IMR-90 (cell line): Measurements from ENCODE around the gene CDR2. TPM values are rescaled to one million over a fixed set of nuclear protein-coding genes. Genes with fewer than 3 reads are reported as not detected.

ENCODE experiments used
- ATAC-seq: fragments of 200-7000 bp; cut with Tn5 transposase; 2 replicates; pipeline ENCODE4 v1.9.1; 2020; ENCODE audit warnings: low read depth, mild to moderate bottlenecking, moderate library complexity
- BruUV-seq: library from RNA; stranded (reverse); fragments of 400-500 nt; replicated peaks from 2 replicates; lab custom pipeline; 2021; lab: Mats Ljungman, UMichigan
- CTCF ChIA-PET: fragments of 300-600 bp; formaldehyde crosslinking; extraction: SDS; loops from one replicate; lab custom pipeline; 2021; ENCODE audit warnings: antibody characterized with exemption; lab: Yijun Ruan, JAX
- POLR2A ChIA-PET: fragments of 300-600 bp; sonication (Branson Sonifier 250); formaldehyde crosslinking; loops from one replicate; lab custom pipeline; 2022; ENCODE audit warnings: antibody characterized with exemption; ENCODE audit not compliant: unreplicated experiment; lab: Charles Lee
- DNase-seq: peaks from one replicate; pipeline ENCODE4 v3.0.0; 2013
- H2AFZ ChIP-seq: replicated peaks from 2 replicates; pipeline ENCODE3; 2013; ENCODE audit warnings: low read length, mild to moderate bottlenecking; ENCODE audit not compliant: poor library complexity
- H2AK5ac ChIP-seq: 2 replicates; pipeline ENCODE4 v1.6.1; 2013; ENCODE audit warnings: low read depth, low read length, inconsistent platforms
- H2AK9ac ChIP-seq: replicated peaks from 2 replicates; pipeline ENCODE3; 2013; ENCODE audit warnings: mild to moderate bottlenecking, low read depth, low read length, moderate library complexity; ENCODE audit not compliant: poor library complexity
- H2BK120ac ChIP-seq: 2 replicates; pipeline ENCODE4 v1.6.1; 2013; ENCODE audit warnings: low read depth, low read length, inconsistent platforms
- H2BK15ac ChIP-seq: 3 replicates; pipeline ENCODE4 v1.6.1; 2013; ENCODE audit warnings: low read depth, low read length, inconsistent platforms
- H2BK20ac ChIP-seq: 2 replicates; pipeline ENCODE4 v1.6.1; 2013; ENCODE audit warnings: low read depth, mild to moderate bottlenecking, inconsistent platforms, low read length, moderate library complexity
- H2BK5ac ChIP-seq: 2 replicates; pipeline ENCODE4 v1.6.1; 2013; ENCODE audit warnings: mild to moderate bottlenecking, low read depth, low read length, inconsistent platforms; ENCODE audit not compliant: poor library complexity, severe bottlenecking
- H3K14ac ChIP-seq: replicated peaks from 2 replicates; pipeline ENCODE4 v1.6.1; 2013; ENCODE audit warnings: low read depth, low read length, inconsistent platforms
- H3K18ac ChIP-seq: 2 replicates; pipeline ENCODE4 v1.6.1; 2013; ENCODE audit warnings: low read depth, low read length, control low read depth
- H3K23ac ChIP-seq: 2 replicates; pipeline ENCODE4 v1.6.1; 2013; ENCODE audit warnings: low read depth, low read length, inconsistent platforms
- H3K27ac ChIP-seq: 2 replicates; pipeline ENCODE4 v1.5.1; 2013; ENCODE audit warnings: mild to moderate bottlenecking, control low read depth, low read length; ENCODE audit not compliant: insufficient read depth
- H3K27me3 ChIP-seq: 2 replicates; pipeline ENCODE4 v1.6.1; 2013; ENCODE audit warnings: low read length; ENCODE audit not compliant: control insufficient read depth, insufficient read depth
- H3K36me3 ChIP-seq: 2 replicates; pipeline ENCODE4 v1.6.1; 2013; ENCODE audit warnings: low read length, mixed read lengths; ENCODE audit not compliant: control insufficient read depth, insufficient read depth
- H3K4ac ChIP-seq: 2 replicates; pipeline ENCODE4 v1.6.1; 2013; ENCODE audit warnings: low read depth, low read length, inconsistent platforms
- H3K4me1 ChIP-seq: 2 replicates; pipeline ENCODE4 v1.6.1; 2013; ENCODE audit warnings: low read length, mixed read lengths; ENCODE audit not compliant: control insufficient read depth, insufficient read depth
- H3K4me2 ChIP-seq: 2 replicates; pipeline ENCODE4 v1.6.1; 2013; ENCODE audit warnings: low read depth, mild to moderate bottlenecking, control low read depth, low read length, moderate library complexity
- H3K4me3 ChIP-seq: 2 replicates; pipeline ENCODE4 v1.5.1; 2013; ENCODE audit warnings: low read depth, mild to moderate bottlenecking, control low read depth, low read length, moderate library complexity; ENCODE audit not compliant: insufficient read depth
- H3K56ac ChIP-seq: 2 replicates; pipeline ENCODE4 v1.6.1; 2013; ENCODE audit warnings: low read length, inconsistent platforms; ENCODE audit not compliant: insufficient read depth; ENCODE audit errors: extremely low read depth
- H3K79me1 ChIP-seq, 2 experiments: 2 replicates each; pipeline ENCODE4 v1.6.1; 2013; ENCODE audit warnings: low read length in 2 of 2, inconsistent platforms in 1 of 2, low read depth in 1 of 2
- H3K9ac ChIP-seq: 2 replicates; pipeline ENCODE4 v1.6.1; 2013; ENCODE audit warnings: low read depth, low read length, control low read depth
- H3K9me1 ChIP-seq: 2 replicates; pipeline ENCODE4 v1.6.1; 2013; ENCODE audit warnings: low read length, inconsistent platforms; ENCODE audit not compliant: insufficient read depth
- H3K9me3 ChIP-seq: 2 replicates; pipeline ENCODE4 v1.6.1; 2013; ENCODE audit warnings: low read length; ENCODE audit not compliant: control insufficient read depth, insufficient read depth
- H4K20me1 ChIP-seq: 2 replicates; pipeline ENCODE4 v1.6.1; 2013; ENCODE audit warnings: low read length, inconsistent platforms; ENCODE audit not compliant: insufficient read depth
- H4K5ac ChIP-seq: 2 replicates; pipeline ENCODE4 v1.6.1; 2013; ENCODE audit warnings: mild to moderate bottlenecking, low read depth, low read length, control low read depth
- H4K8ac ChIP-seq, 2 experiments: 2 replicates each; pipeline ENCODE4 v1.6.1; 2013; ENCODE audit warnings: low read depth in 2 of 2, low read length in 2 of 2, control low read depth in 1 of 2, inconsistent platforms in 1 of 2
- H4K91ac ChIP-seq: 2 replicates; pipeline ENCODE4 v1.6.1; 2013; ENCODE audit warnings: low read depth, low read length, inconsistent platforms; ENCODE audit not compliant: insufficient read depth
- BHLHE40 ChIP-seq: fragments of 150-350 bp; IDR thresholded peaks from 2 replicates; pipeline ENCODE4 v1.6.1; 2016; ENCODE audit warnings: mild to moderate bottlenecking, low read depth, low read length
- CEBPB ChIP-seq: IDR thresholded peaks from 2 replicates; pipeline ENCODE4 v1.6.1; 2012; ENCODE audit warnings: low read depth, low read length, improper control_type of control experiment
- CHD1 ChIP-seq: IDR thresholded peaks from 2 replicates; pipeline ENCODE4 v1.6.1; 2012; ENCODE audit warnings: low read depth, low read length, improper control_type of control experiment
- FOS ChIP-seq: fragments of 150-350 bp; IDR thresholded peaks from 2 replicates; pipeline ENCODE4 v1.6.1; 2016; ENCODE audit warnings: low read depth, low read length
- MAFK ChIP-seq: IDR thresholded peaks from 2 replicates; pipeline ENCODE4 v1.6.1; 2012; ENCODE audit warnings: low read depth, low read length, improper control_type of control experiment
- MAZ ChIP-seq: IDR thresholded peaks from 2 replicates; pipeline ENCODE4 v1.6.1; 2012; ENCODE audit warnings: low read depth, mild to moderate bottlenecking, low read length, improper control_type of control experiment, moderate library complexity, borderline replicate concordance
- MXI1 ChIP-seq: IDR thresholded peaks from 2 replicates; pipeline ENCODE4 v1.6.1; 2012; ENCODE audit warnings: low read depth, mild to moderate bottlenecking, low read length, moderate library complexity, borderline replicate concordance
- NFE2L2 ChIP-seq: fragments of 150-350 bp; IDR thresholded peaks from 2 replicates; pipeline ENCODE4 v1.6.1; 2016; ENCODE audit warnings: low read depth, mild to moderate bottlenecking, low read length
- POLR2A ChIP-seq: IDR thresholded peaks from 2 replicates; pipeline ENCODE4 v1.6.1; 2012; ENCODE audit warnings: mild to moderate bottlenecking, low read depth, low read length
- RAD21 ChIP-seq: IDR thresholded peaks from 2 replicates; pipeline ENCODE4 v1.6.1; 2012; ENCODE audit warnings: low read length, improper control_type of control experiment
- RCOR1 ChIP-seq: IDR thresholded peaks from 2 replicates; pipeline ENCODE4 v1.6.1; 2012; ENCODE audit warnings: mild to moderate bottlenecking, low read length, improper control_type of control experiment; ENCODE audit not compliant: insufficient replicate concordance
- RFX5 ChIP-seq: IDR thresholded peaks from 2 replicates; pipeline ENCODE4 v1.8.0; 2012; ENCODE audit warnings: low read depth, mild to moderate bottlenecking, low read length, moderate library complexity
- SMC3 ChIP-seq: fragments of 150-350 bp; IDR thresholded peaks from 2 replicates; pipeline ENCODE4 v1.6.1; 2016; ENCODE audit warnings: low read depth, mild to moderate bottlenecking, antibody characterized with exemption, low read length, moderate library complexity
- WGBS, 2 experiments: methylation state at CpG; one replicate each; pipeline versions ENCODE4 v1.1.5 to v1.1.7; 2013; ENCODE audit warnings: missing lambda C conversion rate in 2 of 2; ENCODE audit not compliant: insufficient read length in 1 of 2; ENCODE audit errors: extremely low coverage in 2 of 2; 5-methylcytosine and 5-hydroxymethylcytosine counted together
- dilution Hi-C: fragments of 300-500 bp; cut with HindIII; formaldehyde crosslinking; loops from one replicate; pipeline ENCODE4 v1.14.3; 2018; ENCODE audit warnings: low sequenced_read_pairs; ENCODE audit not compliant: unreplicated experiment
- in situ Hi-C: fragments of 300-500 bp; cut with MboI; formaldehyde crosslinking; loops from 3 replicates; pipeline ENCODE4 v1.14.3; 2019; ENCODE audit warnings: low sequenced_read_pairs, inconsistent platforms, mixed read lengths
- intact Hi-C: fragments of 100-400 bp; cut with micrococcal nuclease; formaldehyde crosslinking; loops from 2 replicates; pipeline ENCODE4 v1.10.0; 2022
- polyA plus RNA-seq, 3 experiments: library from polyadenylated mRNA; depleted of rRNA; stranded (reverse); fragments of >200 nt; gene quantifications; 2 replicates each; pipeline ENCODE4 v1.2.3, GENCODE V29; 2012; ENCODE audit warnings: low replicate concordance in 1 of 3
- total RNA-seq: library from RNA; depleted of rRNA; stranded (reverse); fragments of >200 nt; gene quantifications from 2 replicates; pipeline ENCODE4 v1.2.3, GENCODE V29; 2012
- TF ChIP-seq, protein P1 (sequence below): fragments of 150-350 bp; IDR thresholded peaks from 2 replicates; pipeline ENCODE4 v1.6.1; 2016; ENCODE audit warnings: low read depth, mild to moderate bottlenecking, low read length, moderate library complexity, borderline replicate concordance
- TF ChIP-seq, protein P2 (sequence below): conservative IDR thresholded peaks from 2 replicates; pipeline ENCODE4 v1.5.1; 2012; ENCODE audit warnings: mild to moderate bottlenecking, low read depth, low read length, improper control_type of control experiment

The CDR2 gene
- total and polyA plus RNA-seq, 2 of the 4 experiments (the other 2 are of a cell fraction) = 37.7 to 48.4 TPM

DNA sequence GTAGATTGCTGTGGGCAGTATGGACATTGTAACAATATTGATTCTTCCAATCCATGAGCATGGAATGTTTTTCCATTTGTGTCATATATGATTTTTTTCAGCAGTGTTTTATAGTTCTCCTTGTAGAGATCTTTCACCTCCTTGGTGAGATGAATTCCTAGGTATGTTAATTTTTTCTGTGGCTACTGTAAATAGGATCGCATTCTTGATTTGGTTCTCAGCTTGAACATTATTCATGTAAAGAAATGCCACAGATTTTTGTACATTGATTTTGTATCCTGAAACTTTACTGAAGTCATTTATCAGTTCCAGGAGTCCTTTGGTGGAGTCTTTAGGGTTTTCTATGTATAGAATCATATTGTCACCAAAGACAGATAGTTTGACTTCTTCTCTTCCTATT, 19.7 kb upstream of the CDR2 start:
- in situ Hi-C loops (no loop called here), dilution Hi-C loops (no loop called here)
- no peak overlapping the region for H2AFZ ChIP-seq

More for the DNA sequence above, 19.7 kb upstream of the CDR2 start:
- H3K4me1 ChIP-seq = peaks cover 13% of the 10 kb centered on the region
- no peak overlapping the region for H4K8ac ChIP-seq
- H3K14ac ChIP-seq = no peak overlapping the region
- CTCF ChIA-PET = no interaction called here
- no peak overlapping the region for H3K27ac ChIP-seq
- no peak overlapping the region for H2BK5ac ChIP-seq
- H3K4me3 ChIP-seq = no peak overlapping the region
- H3K27me3 ChIP-seq = no peaks in the 10 kb centered on the region
- TF ChIP-seq MAZ = no peak
- TF ChIP-seq BHLHE40 = no peak
- no peak for TF ChIP-seq CHD1
- no peak for TF ChIP-seq SMC3
- TF ChIP-seq NFE2L2 = no peak
- TF ChIP-seq MXI1 = no peak
- TF ChIP-seq, protein P1, sequence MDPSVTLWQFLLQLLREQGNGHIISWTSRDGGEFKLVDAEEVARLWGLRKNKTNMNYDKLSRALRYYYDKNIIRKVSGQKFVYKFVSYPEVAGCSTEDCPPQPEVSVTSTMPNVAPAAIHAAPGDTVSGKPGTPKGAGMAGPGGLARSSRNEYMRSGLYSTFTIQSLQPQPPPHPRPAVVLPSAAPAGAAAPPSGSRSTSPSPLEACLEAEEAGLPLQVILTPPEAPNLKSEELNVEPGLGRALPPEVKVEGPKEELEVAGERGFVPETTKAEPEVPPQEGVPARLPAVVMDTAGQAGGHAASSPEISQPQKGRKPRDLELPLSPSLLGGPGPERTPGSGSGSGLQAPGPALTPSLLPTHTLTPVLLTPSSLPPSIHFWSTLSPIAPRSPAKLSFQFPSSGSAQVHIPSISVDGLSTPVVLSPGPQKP = no peak
- TF ChIP-seq CEBPB = no peak
- no peak for TF ChIP-seq RFX5
- no peak for TF ChIP-seq RAD21
- TF ChIP-seq RCOR1 = no peak
- no peak for TF ChIP-seq FOS
- no peak for TF ChIP-seq POLR2A
- no peak for TF ChIP-seq MAFK
- TF ChIP-seq, protein P2, sequence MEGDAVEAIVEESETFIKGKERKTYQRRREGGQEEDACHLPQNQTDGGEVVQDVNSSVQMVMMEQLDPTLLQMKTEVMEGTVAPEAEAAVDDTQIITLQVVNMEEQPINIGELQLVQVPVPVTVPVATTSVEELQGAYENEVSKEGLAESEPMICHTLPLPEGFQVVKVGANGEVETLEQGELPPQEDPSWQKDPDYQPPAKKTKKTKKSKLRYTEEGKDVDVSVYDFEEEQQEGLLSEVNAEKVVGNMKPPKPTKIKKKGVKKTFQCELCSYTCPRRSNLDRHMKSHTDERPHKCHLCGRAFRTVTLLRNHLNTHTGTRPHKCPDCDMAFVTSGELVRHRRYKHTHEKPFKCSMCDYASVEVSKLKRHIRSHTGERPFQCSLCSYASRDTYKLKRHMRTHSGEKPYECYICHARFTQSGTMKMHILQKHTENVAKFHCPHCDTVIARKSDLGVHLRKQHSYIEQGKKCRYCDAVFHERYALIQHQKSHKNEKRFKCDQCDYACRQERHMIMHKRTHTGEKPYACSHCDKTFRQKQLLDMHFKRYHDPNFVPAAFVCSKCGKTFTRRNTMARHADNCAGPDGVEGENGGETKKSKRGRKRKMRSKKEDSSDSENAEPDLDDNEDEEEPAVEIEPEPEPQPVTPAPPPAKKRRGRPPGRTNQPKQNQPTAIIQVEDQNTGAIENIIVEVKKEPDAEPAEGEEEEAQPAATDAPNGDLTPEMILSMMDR = no peak
- H2AK5ac ChIP-seq = no peak overlapping the region
- no peaks in the 10 kb centered on the region for H3K36me3 ChIP-seq
- peaks cover 14% of the 10 kb centered on the region for H3K9me1 ChIP-seq
- DNase-seq (no peak), ATAC-seq (no peak)
- intact Hi-C loops = no loop called here
- no TSS peak for BruUV-seq
- no peak overlapping the region for H2AK9ac ChIP-seq
- H3K18ac ChIP-seq = no peak overlapping the region
- no peak overlapping the region for H2BK120ac ChIP-seq
- no peak overlapping the region for H3K4me2 ChIP-seq
- peaks cover 0 to 6% of the 10 kb centered on the region in 2 experiments; a peak in 2 of 4 replicates for H3K79me1 ChIP-seq
- no peak overlapping the region for H2BK20ac ChIP-seq
- H3K9me3 ChIP-seq = no peaks in the 10 kb centered on the region
- no peak overlapping the region for H3K4ac ChIP-seq
- POLR2A ChIA-PET = no interaction called here
- H4K5ac ChIP-seq = no peak overlapping the region
- WGBS, 2 experiments = no CpG with 5 or more reads among the region's 1 CpG
- H4K91ac ChIP-seq = no peak overlapping the region
- no peak overlapping the region for H3K23ac ChIP-seq
- H3K9ac ChIP-seq = no peak overlapping the region
- no peak overlapping the region for H3K56ac ChIP-seq
- no peak overlapping the region for H2BK15ac ChIP-seq
- no peaks in the 10 kb centered on the region for H4K20me1 ChIP-seq
